HUES48 (cell line): ENCODE results near the gene ISCU.
"Not testable (repeated sequence)": the region's sequence is repeated elsewhere in the genome, so short reads cannot be mapped to it uniquely, and the experiment has no call there.

Experiments used
- H3K27ac ChIP-seq: one replicate; pipeline ENCODE4 v1.7.0; 2013; ENCODE audit warnings: low read depth, low read length, inconsistent platforms
- H3K27me3 ChIP-seq: 2 replicates; pipeline ENCODE4 v1.6.1; 2013; ENCODE audit warnings: mild to moderate bottlenecking, low read length; ENCODE audit not compliant: control insufficient read depth, insufficient read depth
- H3K36me3 ChIP-seq: 2 replicates; pipeline ENCODE4 v1.6.1; 2013; ENCODE audit warnings: low read length; ENCODE audit not compliant: control insufficient read depth, insufficient read depth
- H3K4me1 ChIP-seq: 2 replicates; pipeline ENCODE4 v1.6.1; 2013; ENCODE audit warnings: mild to moderate bottlenecking, low read length; ENCODE audit not compliant: control insufficient read depth, insufficient read depth
- H3K4me3 ChIP-seq: 2 replicates; pipeline ENCODE4 v1.5.1; 2013; ENCODE audit warnings: mild to moderate bottlenecking, low read depth, low read length
- H3K9ac ChIP-seq: 2 replicates; pipeline ENCODE4 v1.6.1; 2013; ENCODE audit warnings: mild to moderate bottlenecking, low read depth, low read length, moderate library complexity
- H3K9me3 ChIP-seq: 2 replicates; pipeline ENCODE4 v1.6.1; 2013; ENCODE audit warnings: low read length; ENCODE audit not compliant: control insufficient read depth, insufficient read depth

Gene ISCU

GRCh38 chr12:108573317-108573716 is 10.9 kb downstream of the ISCU start:
- Histone ChIP-seq H3K27ac (no peak overlapping the region), H3K9ac (no peak overlapping the region), H3K27me3 (no peaks in the 10 kb centered on the region), H3K36me3 (peaks cover 15% of the 10 kb centered on the region), H3K9me3 (no peaks in the 10 kb centered on the region), H3K4me1 (no peaks in the 10 kb centered on the region), H3K4me3 (no peak overlapping the region)

- H3K4me1 ChIP-seq, H3K27ac ChIP-seq, H3K4me3 ChIP-seq, H3K36me3 ChIP-seq, H3K9me3 ChIP-seq, H3K9ac ChIP-seq, H3K27me3 ChIP-seq: not testable (repeated sequence)
Measured at GRCh38 chr12:108574276-108574675, 11.9 kb downstream of the ISCU start.

- H3K36me3 ChIP-seq: no peaks in the 10 kb centered on the region
- no peak overlapping the region for H3K27ac ChIP-seq
- H3K4me3 ChIP-seq: no peak overlapping the region
- H3K27me3 ChIP-seq: no peaks in the 10 kb centered on the region
- H3K9me3 ChIP-seq: no peaks in the 10 kb centered on the region
- H3K4me1 ChIP-seq: no peaks in the 10 kb centered on the region
- no peak overlapping the region for H3K9ac ChIP-seq
Measured at GRCh38 chr12:108575199-108575912, 13.0 kb downstream of the ISCU start.

- no peaks in the 10 kb centered on the region for H3K27me3 ChIP-seq
- no peaks in the 10 kb centered on the region for H3K36me3 ChIP-seq
- no peak overlapping the region for H3K4me3 ChIP-seq
- H3K4me1 ChIP-seq: no peaks in the 10 kb centered on the region
- no peaks in the 10 kb centered on the region for H3K9me3 ChIP-seq
- H3K9ac ChIP-seq: no peak overlapping the region
- H3K27ac ChIP-seq: no peak overlapping the region
Measured at GRCh38 chr12:108576660-108577234, 14.4 kb downstream of the ISCU start.

GRCh38 chr12:108577458-108577857 is 15.1 kb downstream of the ISCU start:
- Histone ChIP-seq H3K9ac (no peak overlapping the region), H3K9me3 (no peaks in the 10 kb centered on the region), H3K36me3 (no peaks in the 10 kb centered on the region), H3K4me3 (no peak overlapping the region), H3K27me3 (no peaks in the 10 kb centered on the region), H3K27ac (no peak overlapping the region), H3K4me1 (no peaks in the 10 kb centered on the region)

GRCh38 chr12:108578264-108578663 is 15.9 kb downstream of the ISCU start:
- Histone ChIP-seq H3K27ac (no peak overlapping the region), H3K4me1 (no peaks in the 10 kb centered on the region), H3K9me3 (no peaks in the 10 kb centered on the region), H3K27me3 (no peaks in the 10 kb centered on the region), H3K4me3 (no peak overlapping the region), H3K9ac (no peak overlapping the region), H3K36me3 (no peaks in the 10 kb centered on the region)

GRCh38 chr12:108578813-108579212 is 16.4 kb downstream of the ISCU start:
- Histone ChIP-seq H3K27ac (no peak overlapping the region), H3K9me3 (no peaks in the 10 kb centered on the region), H3K27me3 (no peaks in the 10 kb centered on the region), H3K36me3 (no peaks in the 10 kb centered on the region), H3K9ac (no peak overlapping the region), H3K4me3 (no peak overlapping the region), H3K4me1 (no peaks in the 10 kb centered on the region)

GRCh38 chr12:108580531-108580930 is 18.1 kb downstream of the ISCU start:
- Histone ChIP-seq H3K9me3 (no peaks in the 10 kb centered on the region), H3K9ac (no peak overlapping the region), H3K4me3 (no peak overlapping the region), H3K4me1 (no peaks in the 10 kb centered on the region), H3K27ac (no peak overlapping the region), H3K27me3 (no peaks in the 10 kb centered on the region), H3K36me3 (no peaks in the 10 kb centered on the region)

GRCh38 chr12:108581311-108582227 is 19.2 kb downstream of the ISCU start:
- Histone ChIP-seq H3K4me3 (no peak overlapping the region), H3K9me3 (no peaks in the 10 kb centered on the region), H3K27me3 (no peaks in the 10 kb centered on the region), H3K36me3 (no peaks in the 10 kb centered on the region), H3K27ac (no peak overlapping the region), H3K4me1 (no peaks in the 10 kb centered on the region), H3K9ac (no peak overlapping the region)

- no peak overlapping the region for H3K27ac ChIP-seq
- H3K27me3 ChIP-seq: no peaks in the 10 kb centered on the region
- no peaks in the 10 kb centered on the region for H3K9me3 ChIP-seq
Measured at GRCh38 chr12:108582509-108582908, 20.1 kb downstream of the ISCU start.

More at GRCh38 chr12:108582509-108582908, 20.1 kb downstream of the ISCU start:
- Histone ChIP-seq H3K4me3 (no peak overlapping the region), H3K9ac (no peak overlapping the region), H3K36me3 (no peaks in the 10 kb centered on the region), H3K4me1 (no peaks in the 10 kb centered on the region)
